Measurements from ENCODE around the gene GALR3. TPM values are rescaled to one million over a fixed set of nuclear protein-coding genes. Genes with fewer than 3 reads are reported as not detected.

The GALR3 gene, protein sequence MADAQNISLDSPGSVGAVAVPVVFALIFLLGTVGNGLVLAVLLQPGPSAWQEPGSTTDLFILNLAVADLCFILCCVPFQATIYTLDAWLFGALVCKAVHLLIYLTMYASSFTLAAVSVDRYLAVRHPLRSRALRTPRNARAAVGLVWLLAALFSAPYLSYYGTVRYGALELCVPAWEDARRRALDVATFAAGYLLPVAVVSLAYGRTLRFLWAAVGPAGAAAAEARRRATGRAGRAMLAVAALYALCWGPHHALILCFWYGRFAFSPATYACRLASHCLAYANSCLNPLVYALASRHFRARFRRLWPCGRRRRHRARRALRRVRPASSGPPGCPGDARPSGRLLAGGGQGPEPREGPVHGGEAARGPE
- not detected in 5 replicates for total RNA-seq (2022; extraction: Qiagen RNA extraction; ENCODE audit: low read depth)

DNA sequence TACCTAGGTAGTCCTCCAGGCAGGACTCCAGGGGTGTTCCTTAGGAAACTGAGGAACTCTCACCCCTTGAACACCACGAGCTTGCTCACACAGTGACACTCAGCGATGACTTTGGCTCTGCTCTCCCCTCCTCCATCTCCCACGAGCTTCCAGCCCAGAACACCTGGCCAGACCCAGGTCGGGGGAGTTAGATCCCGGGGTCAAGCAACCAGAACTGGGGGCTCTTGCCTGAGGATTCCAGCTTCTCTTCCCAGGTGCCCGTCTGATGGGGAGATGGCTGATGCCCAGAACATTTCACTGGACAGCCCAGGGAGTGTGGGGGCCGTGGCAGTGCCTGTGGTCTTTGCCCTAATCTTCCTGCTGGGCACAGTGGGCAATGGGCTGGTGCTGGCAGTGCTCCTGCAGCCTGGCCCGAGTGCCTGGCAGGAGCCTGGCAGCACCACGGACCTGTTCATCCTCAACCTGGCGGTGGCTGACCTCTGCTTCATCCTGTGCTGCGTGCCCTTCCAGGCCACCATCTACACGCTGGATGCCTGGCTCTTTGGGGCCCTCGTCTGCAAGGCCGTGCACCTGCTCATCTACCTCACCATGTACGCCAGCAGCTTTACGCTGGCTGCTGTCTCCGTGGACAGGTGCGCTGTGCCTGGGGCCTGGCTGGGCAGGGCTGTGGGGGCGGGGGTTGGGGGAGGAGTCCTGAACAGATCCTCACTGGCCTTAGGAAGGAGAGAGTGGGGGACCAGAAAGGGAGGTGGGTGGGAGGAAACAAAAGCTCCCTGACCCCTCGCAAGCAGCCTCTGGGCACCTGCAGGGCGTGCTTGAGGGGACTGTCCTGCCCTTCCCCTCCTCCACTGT lies at the start of gene GALR3:
TSS of gene GALR3 (plus strand) at position 249 of the 852 bp plus-strand sequence. CDS start at position 274, 25 bp downstream.

DNA sequence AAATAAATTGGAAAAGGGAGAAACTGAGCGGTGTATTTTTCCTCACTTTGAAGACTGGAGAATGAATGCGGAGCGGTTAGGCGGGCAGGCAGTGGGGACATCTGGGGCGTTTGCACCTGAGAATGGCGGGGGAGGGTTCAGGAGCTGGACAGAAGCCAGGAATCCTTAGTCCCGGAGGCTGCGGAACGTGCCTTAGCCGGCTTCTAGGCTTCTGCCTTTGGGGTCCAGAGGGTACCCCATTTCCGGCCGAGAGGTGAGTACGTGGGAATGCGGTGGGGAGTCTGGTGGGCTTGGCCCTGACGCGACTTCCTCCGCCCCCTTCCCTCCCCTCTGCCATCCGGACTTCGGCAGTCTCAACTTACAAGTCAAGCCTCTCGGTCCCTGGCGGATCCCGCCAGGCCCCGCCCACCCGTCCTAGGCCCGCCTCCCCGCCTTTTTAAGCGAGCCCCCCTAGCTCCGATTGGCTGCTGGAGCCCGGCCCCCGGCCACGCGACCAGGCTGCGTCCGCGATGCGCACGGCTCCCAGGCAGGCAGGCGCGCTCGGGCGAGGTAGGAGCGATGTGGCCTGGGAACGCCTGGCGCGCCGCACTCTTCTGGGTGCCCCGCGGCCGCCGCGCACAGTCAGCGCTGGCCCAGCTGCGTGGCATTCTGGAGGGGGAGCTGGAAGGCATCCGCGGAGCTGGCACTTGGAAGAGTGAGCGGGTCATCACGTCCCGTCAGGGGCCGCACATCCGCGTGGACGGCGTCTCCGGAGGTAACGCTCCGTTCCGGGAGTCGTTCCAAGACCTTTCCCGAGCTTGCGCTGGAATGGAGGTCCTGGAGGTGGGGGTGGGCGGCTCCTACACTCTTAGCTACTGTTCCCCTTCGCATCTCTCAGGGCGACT lies 15.5 kb upstream of the GALR3 start, which contains the start of gene GCAT:
TSS of gene GCAT (plus strand) at position 525 of the 884 bp plus-strand sequence. CDS start at position 559, 34 bp downstream.

DNA sequence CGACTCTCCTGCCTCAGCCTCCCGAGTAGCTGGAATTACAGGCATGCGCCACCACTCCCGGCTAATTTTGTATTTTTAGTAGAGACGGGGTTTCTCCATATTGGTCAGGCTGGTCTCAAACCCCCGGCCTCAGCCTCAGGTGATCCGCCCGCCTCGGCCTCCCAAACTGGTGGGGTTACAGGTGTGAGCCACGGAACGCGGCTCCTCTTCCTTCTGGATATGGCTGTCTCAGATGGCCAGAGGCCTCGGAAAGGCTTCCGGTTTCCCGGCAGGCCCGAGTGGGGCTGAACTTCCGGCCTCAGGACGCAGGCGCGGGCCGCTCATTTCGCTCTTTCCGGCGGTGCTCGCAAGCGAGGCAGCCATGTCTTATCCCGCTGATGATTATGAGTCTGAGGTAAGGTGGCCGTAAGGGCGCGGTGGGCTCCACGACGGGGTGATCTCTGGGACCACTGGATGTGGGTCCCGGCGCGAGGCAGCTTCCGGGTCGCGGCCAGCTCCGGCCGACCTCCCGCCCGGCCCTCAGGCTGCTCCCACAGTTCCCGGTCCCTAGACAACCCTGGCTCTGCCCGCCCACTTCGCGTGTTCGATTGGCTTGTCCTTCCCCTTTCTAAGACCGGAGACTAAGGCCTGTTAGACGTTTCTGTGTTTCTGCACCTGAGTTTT lies 26.0 kb downstream of the GALR3 start, which contains the start of gene EIF3L:
TSS of gene EIF3L (plus strand) at position 331 of the 663 bp plus-strand sequence. CDS start at position 362, 31 bp downstream.

Other genes with a start within 250 kb of the GALR3 start
- not detected in 5 replicates for gene LGALS2, start 243.3 kb upstream of the GALR3 start, total RNA-seq (2022; extraction: Qiagen RNA extraction; ENCODE audit: low read depth)
- 15.5 to 24.7 TPM (median 22.9 TPM) in 5 replicates for gene GGA1, start 214.5 kb upstream of the GALR3 start, total RNA-seq (2022; extraction: Qiagen RNA extraction; ENCODE audit: low read depth)
- 1.6 to 3.3 TPM (median 2.1 TPM) in 5 replicates for gene SH3BP1, start 183.7 kb upstream of the GALR3 start, total RNA-seq (2022; extraction: Qiagen RNA extraction; ENCODE audit: low read depth)
- 13.5 to 19.2 TPM (median 18.0 TPM) in 5 replicates for gene PDXP, start 164.7 kb upstream of the GALR3 start, total RNA-seq (2022; extraction: Qiagen RNA extraction; ENCODE audit: low read depth)
- gene LGALS1, start 147.7 kb upstream of the GALR3 start, total RNA-seq (2022; extraction: Qiagen RNA extraction; ENCODE audit: low read depth), result 1,225 to 1,377 TPM (median 1,256 TPM) in 5 replicates
- gene NOL12, start 137.0 kb upstream of the GALR3 start, total RNA-seq (2022; extraction: Qiagen RNA extraction; ENCODE audit: low read depth), result 24.9 to 30.9 TPM (median 28.2 TPM) in 5 replicates
- gene TRIOBP, start 126.3 kb upstream of the GALR3 start, total RNA-seq (2022; extraction: Qiagen RNA extraction; ENCODE audit: low read depth), result 18.5 to 37.8 TPM (median 34.6 TPM) in 5 replicates
- gene GCAT, start 15.4 kb upstream of the GALR3 start, total RNA-seq (2022; extraction: Qiagen RNA extraction; ENCODE audit: low read depth), result 2.7 to 3.4 TPM (median 3.0 TPM) in 5 replicates
- gene ANKRD54, start 21.0 kb downstream of the GALR3 start, total RNA-seq (2022; extraction: Qiagen RNA extraction; ENCODE audit: low read depth), result 18.7 to 25.9 TPM (median 24.4 TPM) in 5 replicates
- 264 to 308 TPM (median 279 TPM) in 5 replicates for gene EIF3L, start 26.0 kb downstream of the GALR3 start, total RNA-seq (2022; extraction: Qiagen RNA extraction; ENCODE audit: low read depth)
- gene MICALL1, start 82.9 kb downstream of the GALR3 start, total RNA-seq (2022; extraction: Qiagen RNA extraction; ENCODE audit: low read depth), result 14.3 to 22.1 TPM (median 20.2 TPM) in 5 replicates
- gene C22orf23, start 130.2 kb downstream of the GALR3 start, total RNA-seq (2022; extraction: Qiagen RNA extraction; ENCODE audit: low read depth), result 0.17 to 0.24 TPM in 2 of 5 replicates, not detected in the others
- gene POLR2F, start 130.3 kb downstream of the GALR3 start, total RNA-seq (2022; extraction: Qiagen RNA extraction; ENCODE audit: low read depth), result 121 to 152 TPM (median 142 TPM) in 5 replicates
- not detected in 5 replicates for gene SOX10, start 161.2 kb downstream of the GALR3 start, total RNA-seq (2022; extraction: Qiagen RNA extraction; ENCODE audit: low read depth)
- gene PICK1, start 234.0 kb downstream of the GALR3 start, total RNA-seq (2022; extraction: Qiagen RNA extraction; ENCODE audit: low read depth), result 9.3 to 13.2 TPM (median 12.7 TPM) in 5 replicates

All from A549 treated with ZK216348 at 1 μM for 4 hours (cell line).